HepG2 (cell line): ENCODE results near the gene CAMTA2. TPM values are rescaled to one million over a fixed set of nuclear protein-coding genes. Genes with fewer than 3 reads are reported as not detected.

Experiments used
- ARID2 ChIP-seq: sonication (generic); formaldehyde crosslinking; IDR thresholded peaks from 2 replicates; pipeline ENCODE4 v1.8.1; 2022; ENCODE audit warnings: mild to moderate bottlenecking, missing genetic modification reagents, borderline replicate concordance
- KAT7 ChIP-seq: IDR thresholded peaks from 2 replicates; pipeline ENCODE4 v1.6.1; 2018; ENCODE audit warnings: borderline replicate concordance, missing compliant biosample characterization
- MAZ ChIP-seq, 2 experiments: sonication (generic) in 1 of 2; formaldehyde crosslinking in 1 of 2; IDR thresholded peaks; 2 replicates each; pipeline versions ENCODE4 v1.5.0 to v1.6.1; 2012 to 2020; ENCODE audit warnings: low read depth in 2 of 2, mild to moderate bottlenecking in 2 of 2, borderline replicate concordance in 1 of 2, improper control_type of control experiment in 1 of 2, low read length in 1 of 2, missing genetic modification reagents in 1 of 2, moderate library complexity in 1 of 2
- MTA1 ChIP-seq: sonication (generic); formaldehyde crosslinking; IDR thresholded peaks from 2 replicates; pipeline ENCODE4 v1.4.0; 2020; ENCODE audit warnings: missing genetic modification reagents, mild to moderate bottlenecking, borderline replicate concordance
- PCBP1 ChIP-seq: fragments of 200-400 bp; formaldehyde crosslinking; IDR thresholded peaks from 2 replicates; pipeline ENCODE4 v1.6.1; 2017; ENCODE audit warnings: mild to moderate bottlenecking, low read depth, low read length, borderline replicate concordance
- RAD51 ChIP-seq: fragments of 450-650 bp; IDR thresholded peaks from 2 replicates; pipeline ENCODE4 v1.6.1; 2016; ENCODE audit warnings: borderline replicate concordance
- SRF ChIP-seq: IDR thresholded peaks from 2 replicates; pipeline ENCODE4 v1.6.1; 2011; ENCODE audit warnings: mild to moderate bottlenecking, low read depth, low read length, moderate library complexity
- TEAD3 ChIP-seq: optimal IDR thresholded peaks from 2 replicates; pipeline ENCODE3; 2016; ENCODE audit warnings: borderline replicate concordance
- ZNF441 ChIP-seq: sonication (generic); formaldehyde crosslinking; IDR thresholded peaks from 2 replicates; pipeline ENCODE4 v1.7.0; 2021; ENCODE audit warnings: missing genetic modification reagents, borderline replicate concordance
- ZNF891 ChIP-seq: sonication (generic); formaldehyde crosslinking; IDR thresholded peaks from 2 replicates; pipeline ENCODE4 v1.5.0; 2020; ENCODE audit warnings: mild to moderate bottlenecking, missing genetic modification reagents
- polyA plus RNA-seq, 8 experiments: library from polyadenylated mRNA; depleted of rRNA in 3 of 8; stranded (reverse) in 7 of 8; unstranded in 1 of 8; fragments of >200 nt; fragmentation: Illumina TruSeq in 4 of 8; extraction: Trizol in 4 of 8; gene quantifications; 2 replicates each; pipeline versions ENCODE4 v1.2.1 to v1.2.3, GENCODE V29; 2011 to 2016; ENCODE audit warnings: low read depth in 4 of 8, missing spikeins in 1 of 8, mixed read lengths in 1 of 8; ENCODE audit not compliant: insufficient read depth in 1 of 8
- total RNA-seq, 5 experiments: library from RNA; depleted of rRNA; stranded (reverse); fragments of >200 nt; fragmentation: Illumina TruSeq; extraction: Trizol; gene quantifications; 2 replicates each; pipeline ENCODE4 v1.2.3, GENCODE V29; 2016; ENCODE audit warnings: low read depth in 1 of 5
- TF ChIP-seq, protein P1 (sequence below): sonication (generic); formaldehyde crosslinking; IDR thresholded peaks from 2 replicates; pipeline ENCODE4 v1.8.0; 2022; ENCODE audit warnings: missing genetic modification reagents, mild to moderate bottlenecking, inconsistent platforms, borderline replicate concordance
- TF ChIP-seq, protein P2 (sequence below): sonication (generic); formaldehyde crosslinking; IDR thresholded peaks from 2 replicates; pipeline ENCODE4 v1.5.0; 2020; ENCODE audit warnings: missing genetic modification reagents
- TF ChIP-seq, protein P3 (sequence below): sonication (generic); formaldehyde crosslinking; IDR thresholded peaks from 2 replicates; pipeline ENCODE4 v1.4.0; 2020; ENCODE audit warnings: missing genetic modification reagents
- TF ChIP-seq, protein P4 (sequence below): sonication (generic); formaldehyde crosslinking; IDR thresholded peaks from 2 replicates; pipeline ENCODE4 v1.8.1; 2022; ENCODE audit warnings: mild to moderate bottlenecking, missing genetic modification reagents
- TF ChIP-seq, protein P5 (sequence below): sonication (generic); formaldehyde crosslinking; conservative IDR thresholded peaks from 2 replicates; pipeline ENCODE4 v1.4.0; 2020; ENCODE audit warnings: mild to moderate bottlenecking, missing genetic modification reagents, moderate library complexity

Gene CAMTA2
- total and polyA plus RNA-seq, 2 of the 13 experiments (the other 11 are each of a cell fraction or from before 2014, with no cell fraction given): 4.1 to 7.1 TPM

DNA sequence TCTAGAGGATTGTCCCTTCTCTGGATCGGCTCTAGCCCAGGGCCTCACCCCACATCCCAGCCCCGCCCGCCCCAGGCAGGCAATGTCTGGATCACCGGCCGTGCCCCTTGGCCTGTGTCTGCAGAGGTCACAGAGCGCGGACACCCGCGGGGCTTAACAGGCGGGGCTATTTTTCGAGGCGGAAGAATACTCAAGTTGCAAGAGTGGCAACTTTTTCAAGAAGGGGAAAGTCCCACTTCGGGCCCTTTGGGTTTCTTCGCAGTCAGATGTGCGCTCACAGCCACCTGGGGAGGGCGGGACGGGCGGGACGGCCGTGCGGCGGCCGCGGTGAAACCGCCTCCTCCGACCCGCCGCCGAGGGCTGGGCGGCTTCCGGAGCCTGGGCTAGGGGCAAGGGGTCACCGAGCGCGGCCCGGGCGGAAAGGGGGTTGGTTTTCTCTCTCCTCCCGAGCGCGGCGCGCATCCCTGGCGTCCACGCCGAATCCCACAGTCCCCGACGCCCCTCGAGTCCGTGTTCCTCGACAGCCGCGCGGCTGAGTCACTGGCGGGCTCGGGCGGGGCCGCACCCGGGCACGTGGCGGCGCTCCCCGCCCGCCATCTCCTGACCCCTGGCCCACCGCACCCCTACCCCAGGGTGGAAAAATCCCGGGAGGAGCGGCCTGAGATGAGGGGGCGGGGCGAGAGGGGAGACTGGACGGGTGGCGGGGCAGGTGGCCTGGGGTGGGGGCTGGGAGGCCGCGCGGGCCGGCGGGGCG, 38.0 kb downstream of the CAMTA2 start (continued):
- TF ChIP-seq ZNF441 (no peak), MTA1 (peak; percentile 58; the same call in 1 of the 2 replicates), KAT7 (no peak), RAD51 (no peak), PCBP1 (no peak), ARID2 (CRISPR knock-in tag) (no peak), ZNF891 (CRISPR knock-in tag) (no peak), TEAD3 (peak; percentile 31), MAZ (IDR thresholded peaks at IDR 0.05; ENCODE audit: borderline replicate concordance, low read depth, low read length) (peak; percentile 56; the same call in 1 of the 2 replicates), MAZ (CRISPR knock-in tag; IDR thresholded peaks at IDR 0.05; ENCODE audit: low read depth) (peak; percentile 81), SRF (no peak)
- TF ChIP-seq, protein P1, sequence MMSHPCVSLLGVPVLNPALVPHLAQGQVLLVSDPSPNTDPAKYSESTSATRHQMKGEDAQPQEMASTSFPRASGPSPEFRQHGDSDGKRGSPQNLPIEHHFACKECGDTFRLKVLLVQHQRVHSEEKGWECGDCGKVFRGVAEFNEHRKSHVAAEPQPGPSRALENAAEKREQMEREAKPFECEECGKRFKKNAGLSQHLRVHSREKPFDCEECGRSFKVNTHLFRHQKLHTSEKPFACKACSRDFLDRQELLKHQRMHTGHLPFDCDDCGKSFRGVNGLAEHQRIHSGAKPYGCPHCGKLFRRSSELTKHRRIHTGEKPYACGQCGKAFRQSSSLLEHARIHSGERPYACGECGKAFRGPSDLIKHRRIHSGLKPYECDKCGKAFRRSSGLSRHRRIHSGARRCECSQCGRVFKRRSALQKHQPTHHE (CRISPR knock-in tag): 0 out of 2 replicates have a peak, but pooled peaks have one; percentile 58
- TF ChIP-seq, protein P2, sequence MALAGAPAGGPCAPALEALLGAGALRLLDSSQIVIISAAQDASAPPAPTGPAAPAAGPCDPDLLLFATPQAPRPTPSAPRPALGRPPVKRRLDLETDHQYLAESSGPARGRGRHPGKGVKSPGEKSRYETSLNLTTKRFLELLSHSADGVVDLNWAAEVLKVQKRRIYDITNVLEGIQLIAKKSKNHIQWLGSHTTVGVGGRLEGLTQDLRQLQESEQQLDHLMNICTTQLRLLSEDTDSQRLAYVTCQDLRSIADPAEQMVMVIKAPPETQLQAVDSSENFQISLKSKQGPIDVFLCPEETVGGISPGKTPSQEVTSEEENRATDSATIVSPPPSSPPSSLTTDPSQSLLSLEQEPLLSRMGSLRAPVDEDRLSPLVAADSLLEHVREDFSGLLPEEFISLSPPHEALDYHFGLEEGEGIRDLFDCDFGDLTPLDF: peak; percentile 65
- TF ChIP-seq, protein P3, sequence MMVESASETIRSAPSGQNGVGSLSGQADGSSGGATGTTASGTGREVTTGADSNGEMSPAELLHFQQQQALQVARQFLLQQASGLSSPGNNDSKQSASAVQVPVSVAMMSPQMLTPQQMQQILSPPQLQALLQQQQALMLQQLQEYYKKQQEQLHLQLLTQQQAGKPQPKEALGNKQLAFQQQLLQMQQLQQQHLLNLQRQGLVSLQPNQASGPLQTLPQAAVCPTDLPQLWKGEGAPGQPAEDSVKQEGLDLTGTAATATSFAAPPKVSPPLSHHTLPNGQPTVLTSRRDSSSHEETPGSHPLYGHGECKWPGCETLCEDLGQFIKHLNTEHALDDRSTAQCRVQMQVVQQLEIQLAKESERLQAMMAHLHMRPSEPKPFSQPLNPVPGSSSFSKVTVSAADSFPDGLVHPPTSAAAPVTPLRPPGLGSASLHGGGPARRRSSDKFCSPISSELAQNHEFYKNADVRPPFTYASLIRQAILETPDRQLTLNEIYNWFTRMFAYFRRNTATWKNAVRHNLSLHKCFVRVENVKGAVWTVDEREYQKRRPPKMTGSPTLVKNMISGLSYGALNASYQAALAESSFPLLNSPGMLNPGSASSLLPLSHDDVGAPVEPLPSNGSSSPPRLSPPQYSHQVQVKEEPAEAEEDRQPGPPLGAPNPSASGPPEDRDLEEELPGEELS (CRISPR knock-in tag): no peak; the same call in 1 of the 2 replicates
- TF ChIP-seq, protein P4, sequence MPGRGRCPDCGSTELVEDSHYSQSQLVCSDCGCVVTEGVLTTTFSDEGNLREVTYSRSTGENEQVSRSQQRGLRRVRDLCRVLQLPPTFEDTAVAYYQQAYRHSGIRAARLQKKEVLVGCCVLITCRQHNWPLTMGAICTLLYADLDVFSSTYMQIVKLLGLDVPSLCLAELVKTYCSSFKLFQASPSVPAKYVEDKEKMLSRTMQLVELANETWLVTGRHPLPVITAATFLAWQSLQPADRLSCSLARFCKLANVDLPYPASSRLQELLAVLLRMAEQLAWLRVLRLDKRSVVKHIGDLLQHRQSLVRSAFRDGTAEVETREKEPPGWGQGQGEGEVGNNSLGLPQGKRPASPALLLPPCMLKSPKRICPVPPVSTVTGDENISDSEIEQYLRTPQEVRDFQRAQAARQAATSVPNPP (CRISPR knock-in tag): no peak
- TF ChIP-seq, protein P5, sequence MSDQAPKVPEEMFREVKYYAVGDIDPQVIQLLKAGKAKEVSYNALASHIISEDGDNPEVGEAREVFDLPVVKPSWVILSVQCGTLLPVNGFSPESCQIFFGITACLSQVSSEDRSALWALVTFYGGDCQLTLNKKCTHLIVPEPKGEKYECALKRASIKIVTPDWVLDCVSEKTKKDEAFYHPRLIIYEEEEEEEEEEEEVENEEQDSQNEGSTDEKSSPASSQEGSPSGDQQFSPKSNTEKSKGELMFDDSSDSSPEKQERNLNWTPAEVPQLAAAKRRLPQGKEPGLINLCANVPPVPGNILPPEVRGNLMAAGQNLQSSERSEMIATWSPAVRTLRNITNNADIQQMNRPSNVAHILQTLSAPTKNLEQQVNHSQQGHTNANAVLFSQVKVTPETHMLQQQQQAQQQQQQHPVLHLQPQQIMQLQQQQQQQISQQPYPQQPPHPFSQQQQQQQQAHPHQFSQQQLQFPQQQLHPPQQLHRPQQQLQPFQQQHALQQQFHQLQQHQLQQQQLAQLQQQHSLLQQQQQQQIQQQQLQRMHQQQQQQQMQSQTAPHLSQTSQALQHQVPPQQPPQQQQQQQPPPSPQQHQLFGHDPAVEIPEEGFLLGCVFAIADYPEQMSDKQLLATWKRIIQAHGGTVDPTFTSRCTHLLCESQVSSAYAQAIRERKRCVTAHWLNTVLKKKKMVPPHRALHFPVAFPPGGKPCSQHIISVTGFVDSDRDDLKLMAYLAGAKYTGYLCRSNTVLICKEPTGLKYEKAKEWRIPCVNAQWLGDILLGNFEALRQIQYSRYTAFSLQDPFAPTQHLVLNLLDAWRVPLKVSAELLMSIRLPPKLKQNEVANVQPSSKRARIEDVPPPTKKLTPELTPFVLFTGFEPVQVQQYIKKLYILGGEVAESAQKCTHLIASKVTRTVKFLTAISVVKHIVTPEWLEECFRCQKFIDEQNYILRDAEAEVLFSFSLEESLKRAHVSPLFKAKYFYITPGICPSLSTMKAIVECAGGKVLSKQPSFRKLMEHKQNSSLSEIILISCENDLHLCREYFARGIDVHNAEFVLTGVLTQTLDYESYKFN (CRISPR knock-in tag): peak; percentile 53
